GM21360 (cell line): Measurements from ENCODE around the gene LMF2.

ENCODE experiments used
- ATAC-seq: cut with Tn5 transposase; IDR thresholded peaks from one replicate; pipeline ENCODE4 v1.9.1; 2021; ENCODE audit warnings: mild to moderate bottlenecking, moderate library complexity; ENCODE audit not compliant: unreplicated experiment

LMF2 gene

DNA sequence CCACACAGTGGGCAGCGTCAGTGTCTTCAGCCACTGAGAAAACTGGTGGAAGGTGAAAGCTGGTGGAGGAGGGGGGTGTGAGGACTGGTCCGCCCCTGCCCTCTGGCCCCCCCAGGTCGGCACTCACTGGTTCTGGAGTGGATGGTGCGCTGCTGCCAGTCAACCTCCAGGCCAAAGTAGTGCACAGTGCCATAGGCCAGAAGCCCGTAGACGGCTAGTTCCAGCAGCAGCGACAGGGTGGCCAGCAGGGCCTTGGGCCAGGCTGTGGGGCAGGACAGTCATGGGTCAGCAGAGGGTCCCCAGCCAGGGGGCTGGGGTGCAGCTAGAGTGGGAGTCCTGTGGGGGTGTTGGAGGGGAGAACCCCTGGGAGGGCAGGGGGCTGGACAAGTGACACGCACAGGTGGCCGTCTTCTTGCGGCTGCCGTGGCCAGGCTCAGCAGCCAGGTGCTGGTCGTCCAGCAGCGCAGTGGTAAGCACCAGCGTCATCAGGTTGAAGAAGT lies 2.2 kb downstream of the LMF2 start:
- ATAC-seq = no peak

DNA sequence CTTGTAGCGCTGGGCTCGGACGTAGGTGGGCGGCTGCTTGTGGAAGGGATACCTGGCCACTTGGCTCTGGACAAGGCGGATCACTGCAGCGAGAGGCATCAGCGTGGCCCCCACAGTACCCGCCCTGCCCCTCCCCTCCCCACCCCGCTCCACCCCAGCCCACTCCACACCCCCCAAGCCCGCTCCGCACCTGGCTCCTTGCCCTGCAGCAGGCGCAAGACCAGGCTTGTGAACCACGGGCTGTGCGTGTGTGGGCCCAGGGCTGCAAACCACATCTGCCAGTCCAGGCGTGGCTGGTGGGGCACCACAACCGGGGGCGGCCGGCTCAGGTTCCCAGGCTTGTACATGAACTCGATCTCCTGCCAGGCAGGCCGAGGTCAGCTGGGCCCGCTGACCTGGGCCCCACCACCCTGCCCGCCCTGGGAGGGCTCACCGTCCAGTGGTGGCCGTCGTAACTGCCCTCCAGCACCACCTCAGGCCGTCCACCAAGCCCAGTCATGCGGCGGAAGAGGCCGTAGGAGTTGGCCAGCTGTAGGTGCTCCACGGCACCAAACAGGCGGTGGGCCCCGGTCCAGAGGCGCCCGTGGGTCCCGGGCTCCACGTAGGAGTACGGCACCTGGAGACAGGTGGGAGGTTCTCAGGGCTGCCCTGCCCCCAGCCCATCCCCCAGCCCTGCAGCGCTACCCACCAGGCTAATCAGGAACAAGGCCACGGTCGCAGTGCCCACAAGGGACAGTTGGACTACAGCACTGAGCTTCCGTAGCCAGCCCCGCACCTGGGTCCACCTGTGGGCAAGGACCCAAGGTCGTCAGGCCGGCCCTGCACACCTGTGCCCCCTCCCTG lies 2.9 kb downstream of the LMF2 start:
- no peak for ATAC-seq

DNA sequence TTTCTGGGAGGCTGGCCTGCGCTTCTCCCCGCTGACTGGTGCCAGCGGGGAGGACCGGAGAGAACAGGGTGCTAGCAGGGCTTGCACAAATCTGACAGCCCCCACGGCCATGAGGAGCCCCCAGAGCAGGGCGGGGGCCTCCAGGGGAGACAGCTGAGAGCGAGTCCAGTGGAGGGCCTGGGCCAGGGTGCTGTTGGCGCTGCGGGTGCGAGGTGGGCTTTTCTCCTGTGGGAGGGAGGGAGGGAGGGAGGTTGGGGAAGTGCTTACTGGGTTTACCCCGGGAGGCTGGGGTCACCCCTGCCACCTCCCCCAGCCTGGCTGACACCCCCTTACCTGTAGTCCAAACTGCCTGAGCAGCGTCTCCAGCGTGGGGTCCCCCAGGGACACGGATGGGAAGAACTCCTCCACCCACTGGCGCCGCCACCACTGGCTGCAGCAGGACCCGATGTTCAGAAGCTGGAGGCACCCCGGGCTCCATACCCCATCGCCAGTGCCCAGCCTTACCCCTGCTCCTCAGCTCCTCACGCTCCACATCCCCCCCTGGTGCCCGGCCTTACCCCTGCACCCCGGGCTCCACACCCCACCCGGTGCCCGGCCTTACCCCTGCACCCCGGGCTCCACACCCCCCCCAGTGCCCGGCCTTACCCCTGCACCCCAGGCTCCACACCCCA lies 3.9 kb downstream of the LMF2 start:
- no peak for ATAC-seq

DNA sequence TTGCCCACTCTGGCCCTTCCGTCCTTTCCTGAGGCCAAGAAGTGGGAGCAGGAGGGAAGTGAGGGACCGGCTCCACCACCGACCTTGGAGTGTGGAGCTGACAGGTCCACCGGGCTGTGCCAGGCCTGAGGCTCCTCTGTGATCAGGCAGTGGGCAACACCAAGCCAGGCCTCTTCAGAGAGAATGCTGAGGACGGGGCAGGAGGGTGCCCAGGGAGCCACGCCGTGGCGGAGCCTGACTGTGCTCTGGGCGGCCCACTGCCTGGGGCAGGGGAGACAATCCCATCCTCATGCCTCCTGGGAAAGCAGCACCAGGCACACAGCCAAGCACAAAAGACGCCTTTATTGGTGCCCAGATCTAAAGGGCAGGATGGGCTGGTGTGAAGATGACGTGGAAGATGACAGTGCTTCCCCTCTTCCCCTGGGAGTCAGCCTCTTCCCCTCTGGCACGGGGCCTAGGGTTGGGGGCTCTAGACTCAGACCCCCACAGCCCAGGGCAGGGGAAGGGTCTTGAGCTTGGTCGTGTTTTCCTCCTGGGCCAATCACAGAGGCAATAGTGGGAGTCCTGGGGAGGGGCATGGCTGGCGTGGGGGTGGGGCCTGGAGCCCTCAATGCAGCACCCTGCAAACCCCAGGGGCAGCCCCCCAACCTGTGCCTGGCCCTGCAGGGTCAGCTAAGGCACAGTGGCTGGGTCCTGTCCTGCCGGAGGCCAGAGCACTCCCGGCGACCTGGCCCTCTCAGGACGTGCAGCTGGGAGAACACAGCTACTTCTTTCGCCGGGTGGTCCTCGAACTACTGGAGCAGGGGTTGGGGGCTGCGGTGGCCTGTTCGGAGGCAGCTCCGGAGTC lies 4.7 kb downstream of the LMF2 start:
- ATAC-seq = no peak

DNA sequence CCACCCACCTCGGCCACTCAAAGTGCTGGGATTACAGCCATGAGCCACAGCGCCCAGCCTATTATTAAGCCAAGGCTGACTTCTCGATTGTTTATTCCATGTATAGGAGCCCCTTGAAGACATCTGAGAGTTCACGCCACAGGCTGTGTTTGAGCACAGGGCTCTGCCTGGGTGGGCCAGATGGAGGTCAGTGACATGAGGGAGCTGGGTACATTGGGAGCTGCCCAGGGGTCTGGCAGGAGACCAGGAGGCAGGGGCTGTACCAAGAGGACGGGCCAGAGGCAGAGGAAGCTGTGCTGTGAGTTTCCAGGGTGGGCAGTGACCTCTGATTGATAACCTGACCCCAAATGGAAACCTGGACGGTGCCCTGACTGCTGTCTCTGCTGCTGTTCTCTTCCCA lies 5.4 kb downstream of the LMF2 start:
- no peak for ATAC-seq

DNA sequence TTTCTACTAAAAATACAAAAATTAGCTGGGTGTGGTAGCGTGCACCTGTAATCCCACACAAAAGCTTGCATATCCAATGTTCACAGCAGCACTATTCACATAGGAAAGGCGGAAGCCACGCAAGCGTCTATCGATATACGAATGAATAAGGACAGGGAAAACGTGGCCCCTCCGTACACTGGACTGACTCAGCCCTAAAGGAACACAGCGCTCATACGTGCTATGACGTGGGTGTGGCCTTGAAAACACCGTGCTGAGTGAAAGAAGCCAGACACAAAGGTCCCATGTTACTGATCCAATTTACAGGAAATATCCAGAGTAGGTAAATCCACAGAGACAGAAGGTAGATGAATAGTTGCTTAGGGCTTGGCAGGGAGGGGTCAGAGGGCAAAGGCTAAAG lies 7.0 kb downstream of the LMF2 start:
- ATAC-seq = no peak

DNA sequence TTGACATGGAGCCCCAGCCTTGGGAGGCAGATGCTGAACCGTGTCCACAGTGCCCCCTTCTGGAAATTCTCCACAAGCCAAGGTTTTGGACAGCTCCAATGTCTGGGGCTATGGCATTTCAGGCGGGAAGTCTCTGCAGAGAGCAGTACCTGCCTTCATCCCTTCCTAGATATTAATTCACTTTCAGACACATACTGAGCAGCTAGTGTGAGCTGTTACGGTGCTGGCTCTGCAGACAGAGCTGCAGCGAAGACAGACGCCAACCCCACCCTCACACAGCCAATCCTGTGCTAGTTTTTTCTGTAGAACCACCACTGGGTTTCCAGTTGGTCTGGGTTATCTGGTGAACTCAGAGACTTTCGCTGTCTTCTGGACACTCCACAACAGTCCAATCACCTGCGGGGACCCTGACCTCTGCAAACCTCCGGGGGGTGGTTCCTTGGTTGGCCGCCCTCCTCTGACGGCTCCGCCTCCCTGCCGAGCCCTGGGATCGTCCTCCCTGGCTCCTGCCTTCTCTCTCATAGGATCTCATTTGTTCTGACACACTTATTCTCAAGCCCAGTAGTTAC lies 9.1 kb downstream of the LMF2 start:
- ATAC-seq = no peak

DNA sequence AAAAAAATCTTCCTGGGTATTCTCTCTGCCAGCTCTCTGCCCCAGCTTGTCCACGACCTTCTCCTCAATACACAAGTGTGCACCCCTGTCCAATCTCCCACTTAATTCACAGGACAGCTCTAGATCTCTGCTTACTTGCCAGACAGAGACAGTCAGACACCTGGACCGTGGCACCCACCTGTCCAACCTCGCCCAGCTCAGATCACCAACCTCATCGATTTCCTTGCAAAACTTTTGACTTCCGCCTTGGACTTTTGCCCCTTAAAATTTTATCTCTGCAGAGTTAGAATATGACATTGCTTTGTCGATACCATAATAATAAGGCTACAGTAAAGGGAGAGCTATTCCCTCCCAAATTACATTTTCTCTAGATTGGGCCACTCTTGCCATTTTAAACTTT lies 10.4 kb downstream of the LMF2 start:
- no peak for ATAC-seq

DNA sequence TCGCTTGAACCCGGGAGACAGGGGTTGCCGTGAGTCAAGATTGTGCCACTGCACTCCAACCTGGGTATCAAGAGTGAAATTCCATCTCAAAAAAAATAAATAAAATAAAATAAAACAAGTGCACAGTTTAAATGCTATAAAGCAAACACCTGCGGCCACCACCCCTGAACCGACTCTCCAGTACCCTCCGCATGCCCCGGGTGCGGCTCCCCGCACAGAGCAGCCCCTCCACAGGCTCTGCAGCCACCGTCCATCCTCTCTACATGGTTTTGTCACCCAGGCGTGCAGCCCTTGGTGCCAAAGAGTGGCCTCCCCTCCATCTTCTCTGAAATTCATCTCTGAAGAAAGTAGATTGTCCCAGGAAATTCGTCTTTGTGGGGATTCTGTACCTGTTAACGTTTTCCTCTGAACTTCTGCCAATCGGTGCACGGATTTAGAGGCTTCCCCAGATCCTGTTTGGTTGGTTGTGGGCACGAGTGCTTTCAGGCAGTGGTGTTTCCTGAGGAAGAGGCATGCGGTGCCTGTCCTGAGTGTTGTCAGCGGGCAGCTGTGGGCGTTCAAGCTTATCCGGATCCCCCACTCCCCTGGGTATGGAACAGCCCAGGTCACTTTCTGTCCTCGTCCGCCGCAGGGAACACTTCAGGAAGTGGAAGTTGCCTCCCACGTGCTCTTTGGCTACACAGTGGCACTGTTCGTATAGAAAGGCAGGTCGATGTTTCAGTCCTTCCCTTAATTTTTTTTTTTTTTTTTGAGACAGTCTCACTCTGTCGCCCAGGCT lies 16.8 kb downstream of the LMF2 start:
- no peak for ATAC-seq

DNA sequence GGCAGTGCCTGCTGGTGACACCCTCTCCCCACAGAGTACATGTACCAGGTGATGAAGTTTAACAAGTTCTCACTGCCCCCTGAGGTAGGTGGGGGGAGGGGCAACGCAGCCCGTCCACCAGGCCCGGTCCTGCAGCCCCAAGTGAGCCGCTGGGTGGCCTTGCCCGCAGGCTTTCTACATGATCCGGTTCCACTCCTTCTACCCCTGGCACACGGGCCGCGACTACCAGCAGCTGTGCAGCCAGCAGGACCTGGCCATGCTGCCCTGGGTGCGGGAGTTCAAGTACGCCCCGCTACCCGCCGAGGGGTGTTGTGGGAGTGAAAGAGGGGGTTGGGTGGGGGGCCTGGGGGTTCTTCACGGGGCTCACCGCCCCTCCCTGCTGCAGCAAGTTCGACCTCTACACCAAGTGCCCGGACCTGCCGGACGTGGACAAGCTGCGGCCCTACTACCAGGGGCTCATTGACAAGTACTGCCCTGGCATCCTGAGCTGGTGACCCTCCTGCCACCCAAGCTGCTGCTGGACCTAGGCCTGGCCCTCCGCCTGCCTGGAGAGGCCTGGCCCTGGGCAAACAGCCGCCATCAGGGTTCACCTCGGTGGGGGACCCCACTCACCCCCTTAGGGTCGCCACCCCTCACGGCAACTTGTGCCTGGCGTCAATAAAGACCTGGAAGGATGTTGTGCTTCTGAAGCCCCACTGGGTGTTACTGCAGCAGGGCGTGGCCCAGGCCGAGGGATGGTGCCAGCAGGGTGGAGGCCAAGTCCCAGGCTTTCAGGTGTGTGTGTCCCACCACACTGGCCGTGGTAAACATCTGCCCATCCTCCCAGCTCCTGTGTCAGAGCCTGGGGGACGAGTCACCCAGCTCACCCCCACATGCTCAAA lies 17.9 kb downstream of the LMF2 start:
- ATAC-seq = no peak

DNA sequence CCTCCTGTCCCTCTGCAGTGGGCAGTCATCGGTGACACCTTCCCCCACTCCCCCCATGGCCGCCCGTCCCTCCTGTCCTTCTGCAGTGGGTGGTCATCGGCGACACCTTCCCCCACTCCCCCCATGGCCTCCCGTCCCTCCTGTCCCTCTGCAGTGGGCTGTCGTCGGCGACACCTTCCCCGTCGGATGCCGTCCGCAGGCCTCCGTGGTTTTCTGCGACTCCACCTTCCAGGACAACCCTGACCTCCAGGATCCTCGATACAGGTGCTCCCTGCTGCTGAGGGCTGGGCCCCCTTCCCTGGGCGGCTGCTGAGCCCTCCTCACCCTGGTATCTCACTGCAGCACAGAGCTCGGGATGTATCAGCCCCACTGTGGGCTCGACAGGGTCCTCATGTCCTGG lies 18.6 kb downstream of the LMF2 start:
- ATAC-seq = no peak

DNA sequence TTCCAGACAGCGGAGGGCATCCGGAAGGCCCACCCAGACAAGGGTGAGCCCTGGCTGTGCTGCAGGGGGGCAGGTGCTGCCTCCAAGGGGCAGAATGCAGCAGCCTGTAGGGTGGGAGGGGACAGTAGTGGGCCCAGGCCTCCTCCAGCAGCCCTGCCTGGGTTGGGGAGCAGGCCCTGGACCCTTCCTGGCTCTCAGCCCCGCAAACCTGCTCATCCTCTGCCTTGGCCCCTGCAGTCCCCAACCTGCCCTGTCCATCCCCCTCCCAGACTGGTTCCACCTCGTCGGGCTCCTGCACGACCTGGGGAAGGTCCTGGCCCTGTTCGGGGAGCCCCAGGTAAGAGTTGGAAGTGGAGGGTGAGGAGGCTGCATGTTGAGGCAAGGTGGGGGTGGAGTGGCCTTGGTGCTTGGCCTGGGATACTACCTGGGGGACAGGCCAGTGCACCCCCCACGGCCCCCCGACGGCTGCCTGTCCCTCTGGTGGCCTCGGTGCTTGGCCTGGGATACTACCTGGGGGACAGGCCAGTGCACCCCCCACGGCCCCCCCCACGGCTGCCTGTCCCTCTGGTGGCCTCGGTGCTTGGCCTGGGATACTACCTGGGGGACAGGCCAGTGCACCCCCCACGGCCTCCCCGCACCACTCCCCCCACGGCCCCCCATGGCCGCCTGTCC lies 19.4 kb downstream of the LMF2 start:
- no peak for ATAC-seq

DNA sequence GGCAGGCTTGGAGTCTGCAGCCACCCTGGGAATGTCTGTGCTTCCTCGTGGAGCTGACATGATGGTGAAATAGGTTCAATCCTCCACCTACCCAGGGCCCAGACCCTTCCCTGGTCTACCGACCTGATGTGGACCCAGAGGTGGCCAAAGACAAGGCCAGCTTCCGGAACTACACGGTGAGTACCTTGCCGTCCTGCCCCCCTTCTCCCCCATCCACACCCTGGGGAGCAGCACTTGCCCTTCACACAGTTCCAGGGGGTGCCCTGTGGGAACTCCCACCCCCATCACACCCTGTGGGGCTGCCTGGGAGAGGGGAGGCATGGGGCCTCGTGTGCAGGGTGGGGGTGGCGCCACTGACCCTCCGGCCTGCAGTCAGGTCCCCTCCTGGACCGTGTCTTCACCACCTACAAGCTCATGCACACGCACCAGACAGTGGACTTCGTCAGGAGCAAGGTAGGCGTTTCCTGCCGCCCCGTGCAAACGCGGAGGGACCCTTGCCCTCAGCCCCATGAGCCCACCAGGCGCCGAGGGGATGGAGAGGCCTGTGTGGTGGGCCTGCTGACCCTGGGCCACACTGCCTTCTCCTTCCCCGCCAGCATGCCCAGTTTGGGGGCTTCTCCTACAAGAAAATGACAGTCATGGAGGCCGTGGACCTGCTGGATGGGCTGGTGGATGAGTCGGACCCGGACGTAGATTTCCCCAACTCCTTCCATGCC lies 20.1 kb downstream of the LMF2 start:
- no peak for ATAC-seq

DNA sequence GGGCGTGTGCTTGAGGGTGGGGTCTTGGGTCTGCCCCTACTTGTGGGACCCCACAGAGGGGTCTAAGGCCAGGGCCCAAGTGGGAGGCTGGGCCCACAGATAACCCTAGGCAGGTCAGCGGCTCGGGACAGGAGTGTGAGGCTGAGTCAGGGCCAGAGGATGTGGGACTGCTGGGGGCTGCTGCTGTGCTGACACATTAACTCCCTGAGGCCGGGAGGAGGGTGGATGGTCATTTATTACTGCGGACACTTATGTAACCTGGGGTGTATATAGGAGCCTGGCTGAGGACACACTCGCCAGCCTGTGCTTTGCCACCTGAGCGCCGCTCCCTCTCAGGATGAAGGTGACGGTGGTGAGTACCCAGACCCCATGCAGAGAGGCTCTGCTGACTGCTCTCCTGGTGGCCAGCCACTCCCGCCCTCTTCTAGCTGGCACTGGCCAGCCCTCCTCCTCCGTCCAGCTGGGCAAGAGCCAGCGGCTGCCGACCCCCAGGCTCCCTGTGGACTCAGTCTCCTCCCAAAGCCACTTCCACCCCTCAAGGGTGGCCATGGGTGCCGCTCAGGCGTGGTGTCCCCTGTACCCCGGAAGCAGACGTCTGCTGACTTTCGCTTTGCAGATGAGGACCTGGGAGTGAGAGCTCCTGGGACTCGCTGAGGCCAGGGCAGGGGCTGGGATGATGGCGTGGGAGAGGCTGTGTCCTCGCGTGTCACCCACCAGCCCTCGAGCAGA lies 20.8 kb downstream of the LMF2 start, which contains the start of gene MIOX:
TSS of gene MIOX (plus strand) at position 299 of the 729 bp plus-strand sequence. CDS start at position 338, 39 bp downstream.
- no peak for ATAC-seq

DNA sequence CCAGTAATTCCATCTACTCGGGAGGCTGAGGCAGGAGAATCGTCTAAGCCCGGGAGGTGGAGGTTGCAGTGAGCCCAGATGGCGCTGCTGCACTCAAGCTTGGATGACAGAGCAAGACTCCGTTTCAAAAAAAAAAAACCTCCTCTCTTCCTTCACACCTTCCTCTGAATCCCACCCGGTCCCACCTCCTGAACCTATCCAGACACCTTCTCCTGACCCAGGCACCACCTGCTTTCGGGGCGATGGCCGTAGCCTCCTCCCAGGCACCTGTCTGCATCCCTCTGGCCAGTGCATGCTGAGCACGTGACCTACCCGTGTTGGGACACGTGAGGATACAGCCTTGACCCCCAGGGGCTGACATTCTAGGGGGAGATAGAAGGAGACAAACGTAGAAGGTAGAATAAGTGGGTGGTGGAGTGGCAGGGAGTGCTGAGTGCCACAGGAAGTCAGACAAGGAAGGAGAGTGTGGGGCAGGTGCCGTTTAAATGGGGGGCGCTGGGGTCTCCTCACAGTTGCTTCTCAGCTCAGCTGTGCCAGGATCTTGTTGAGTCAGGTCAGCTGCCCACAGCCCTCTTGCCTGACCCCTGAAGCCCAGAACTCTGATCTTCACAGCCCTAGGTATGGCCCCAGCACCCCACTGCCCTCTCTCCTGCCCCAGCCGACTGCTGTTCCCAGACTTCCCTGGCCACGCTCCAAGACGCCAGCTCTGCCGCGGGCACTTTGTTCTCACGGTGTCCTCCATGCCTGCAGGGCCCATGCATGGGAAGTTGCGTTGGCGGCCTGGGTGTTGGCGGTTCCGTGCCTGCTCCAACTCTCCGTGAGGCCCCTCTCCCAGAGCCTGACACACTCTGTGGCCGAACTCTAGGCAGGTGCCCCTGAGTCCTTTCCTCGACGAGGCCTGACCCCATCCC lies 22.0 kb downstream of the LMF2 start:
- no peak for ATAC-seq
